Fibroblast of skin of left quadriceps (primary cell): ENCODE results near the gene PROM1.

Experiments used
- DNase-seq, 2 experiments: peaks; one replicate each; pipeline ENCODE4 v3.0.0-alpha.2; 2013; ENCODE audit warnings: low read depth in 2 of 2

PROM1 gene

GRCh38 chr4:16062601-16063000 lies 21.2 kb downstream of the PROM1 start:
- no peak for DNase-seq

GRCh38 chr4:16056681-16057385 lies 27.0 kb downstream of the PROM1 start:
- DNase-seq, result no peak

GRCh38 chr4:16055873-16056272 lies 27.9 kb downstream of the PROM1 start:
- no peak for DNase-seq

- DNase-seq, result no peak
These were observed 28.4 kb downstream of the PROM1 start for GRCh38 chr4:16055471-16055870.

- DNase-seq, result no peak
These were observed 30.9 kb downstream of the PROM1 start for GRCh38 chr4:16052939-16053338.

DNA sequence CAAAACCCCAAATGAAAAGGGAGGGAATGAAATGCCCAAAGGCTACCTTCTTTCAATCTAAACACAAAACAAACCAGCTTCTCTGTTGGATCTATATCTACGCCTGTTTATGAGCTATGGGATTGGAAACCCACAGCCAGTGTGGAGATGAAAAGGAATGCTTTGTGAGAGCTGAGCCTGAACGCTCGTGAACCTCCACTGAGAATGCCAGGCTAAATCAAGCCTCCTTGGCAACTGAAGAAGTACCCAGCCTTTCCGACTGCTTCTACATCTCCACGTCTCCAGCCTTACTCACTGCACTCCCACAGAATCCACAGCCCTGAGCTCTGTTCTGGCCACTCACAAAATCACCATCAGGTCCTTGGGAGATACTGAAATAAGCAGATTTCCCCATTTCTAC lies 31.8 kb downstream of the PROM1 start:
- no peak for DNase-seq

GRCh38 chr4:16051132-16051531 lies 32.7 kb downstream of the PROM1 start:
- no peak for DNase-seq

DNA sequence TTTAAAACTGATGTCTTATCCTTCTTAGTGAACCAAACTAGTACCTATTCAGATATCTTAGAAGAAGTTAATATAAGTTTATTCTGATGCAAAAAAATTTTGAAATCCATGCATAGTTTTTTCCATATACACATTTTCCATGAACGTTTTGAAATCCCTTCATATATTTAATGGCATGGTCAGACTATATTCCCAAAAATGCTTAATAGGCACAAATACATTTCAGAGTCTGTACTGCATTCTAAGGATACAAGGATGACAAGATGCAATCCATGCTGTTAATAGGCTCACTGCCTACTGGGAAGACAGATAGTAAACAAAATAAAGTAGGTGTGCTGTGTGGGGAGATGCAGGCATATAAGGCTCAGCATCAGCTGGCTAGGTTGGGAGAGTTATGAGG lies 33.2 kb downstream of the PROM1 start:
- no peak for DNase-seq

GRCh38 chr4:16048619-16049419 lies 35.0 kb downstream of the PROM1 start:
- DNase-seq, result no peak

GRCh38 chr4:16045687-16046086 lies 38.1 kb downstream of the PROM1 start:
- no peak for DNase-seq

GRCh38 chr4:16043642-16044498 lies 40.0 kb downstream of the PROM1 start:
- no peak for DNase-seq

DNA sequence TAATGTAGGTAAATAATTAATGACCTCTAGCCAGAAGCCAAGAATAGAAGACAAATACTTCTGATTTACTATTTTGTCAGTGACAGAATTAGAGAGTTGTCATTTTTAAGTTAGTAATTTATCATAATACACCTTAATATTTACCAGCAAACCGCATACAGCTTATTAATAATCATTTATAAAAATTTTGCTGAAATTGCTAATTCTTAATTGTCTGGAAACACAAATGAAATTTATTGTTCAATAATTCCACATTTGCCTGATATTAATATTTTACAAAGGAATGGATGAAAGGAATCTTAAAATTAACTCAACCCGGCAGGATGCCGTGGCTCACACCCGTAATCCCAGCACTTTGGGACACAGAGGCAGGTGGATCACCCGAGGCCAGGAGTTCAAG lies 44.7 kb downstream of the PROM1 start:
- no peak for DNase-seq

- no peak for DNase-seq
These were observed 45.9 kb downstream of the PROM1 start for GRCh38 chr4:16037901-16038300.

DNA sequence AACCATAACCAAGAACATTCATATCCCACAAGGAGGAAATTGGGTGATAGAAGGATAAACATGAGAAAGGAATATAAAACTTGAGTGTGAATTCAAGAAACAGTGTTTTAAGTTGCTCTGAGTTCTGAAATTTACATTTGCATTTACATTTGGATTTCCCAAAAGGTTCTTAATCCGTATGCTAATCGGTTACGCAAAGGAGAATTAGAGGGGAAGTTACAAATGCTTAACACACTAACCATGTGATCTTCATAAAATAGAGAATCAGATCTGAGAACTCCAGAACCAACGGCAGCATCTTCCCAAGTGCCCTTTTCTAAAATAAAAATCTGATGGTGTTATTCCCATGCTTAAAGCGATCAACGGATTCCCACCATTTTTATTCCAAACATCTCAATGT lies 48.0 kb downstream of the PROM1 start:
- DNase-seq, result no peak

- DNase-seq, result peak; percentile 77 to 83
These were observed 49.6 kb downstream of the PROM1 start for GRCh38 chr4:16034010-16034748.

DNA sequence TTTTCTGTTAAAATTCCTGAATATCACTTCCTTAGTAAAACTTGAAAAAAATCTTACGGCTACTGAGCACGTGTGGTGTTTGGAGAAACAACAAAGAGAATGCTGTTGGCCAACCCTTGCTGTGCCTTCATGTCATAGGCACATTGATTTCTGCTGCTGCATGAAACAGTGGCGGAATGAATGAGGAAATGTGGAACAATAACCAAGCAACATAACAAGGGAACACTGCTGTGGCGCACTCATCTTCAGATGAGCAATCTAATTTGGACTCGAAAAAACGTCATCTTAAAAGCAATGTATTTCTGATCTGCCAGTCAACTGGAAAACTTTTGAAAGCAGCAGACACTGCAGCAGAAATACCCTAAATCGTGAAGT lies 51.4 kb downstream of the PROM1 start:
- DNase-seq, result no peak

- DNase-seq, result no peak
These were observed 52.1 kb downstream of the PROM1 start for GRCh38 chr4:16031546-16032395.

DNA sequence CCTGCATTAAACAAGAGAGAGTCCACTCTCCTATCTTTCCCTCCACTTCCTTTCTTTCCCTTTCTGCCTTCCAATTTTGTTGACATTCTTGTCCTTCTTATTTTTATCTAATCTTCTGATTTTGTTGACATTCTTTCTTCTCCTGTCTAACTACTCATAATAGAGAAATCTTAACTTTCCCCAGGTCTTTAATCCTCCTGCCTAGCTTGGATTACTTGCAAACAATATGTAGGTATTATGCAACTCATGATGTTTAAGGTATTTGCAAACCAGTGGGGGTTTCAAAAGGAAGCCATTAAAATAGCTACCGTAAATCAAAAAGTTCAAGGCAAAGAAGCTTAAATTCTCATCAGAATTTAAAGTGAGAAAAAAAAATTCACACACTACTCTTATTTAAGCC lies 53.9 kb downstream of the PROM1 start:
- no peak for DNase-seq

- DNase-seq, result peak; percentile 64 to 67
These were observed 54.6 kb downstream of the PROM1 start for GRCh38 chr4:16029262-16029661.

- DNase-seq, result no peak
These were observed 56.2 kb downstream of the PROM1 start for GRCh38 chr4:16027626-16028025.

DNA sequence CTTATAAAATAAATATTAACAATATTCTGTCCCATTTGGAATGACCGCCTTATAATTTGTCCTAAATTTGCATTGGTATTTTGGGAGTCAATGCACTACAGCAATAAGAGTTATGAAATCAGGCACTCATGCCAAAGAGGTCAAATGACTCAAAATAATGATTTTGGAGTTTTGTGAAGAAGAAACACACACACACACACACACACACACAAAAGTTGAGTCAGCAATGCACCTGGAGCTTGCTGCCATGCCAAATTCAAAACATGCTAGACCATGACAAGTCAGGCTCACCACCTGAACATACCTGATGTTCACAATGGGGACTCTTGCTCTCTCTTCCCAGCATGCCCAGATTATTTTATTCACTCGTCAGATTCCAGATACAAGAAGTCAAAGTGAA lies 56.7 kb downstream of the PROM1 start:
- no peak for DNase-seq
